ENCODE results near the gene DNAJC18.
"Not testable (repeated sequence)": the region's sequence is repeated elsewhere in the genome, so short reads cannot be mapped to it uniquely, and the experiment has no call there.

The DNAJC18 gene

GRCh38 chr5:139460455-139460854 is 21.1 kb upstream of the DNAJC18 start:
- DNase-seq, result peak; percentile 20

- DNase-seq, result no peak
Measured at GRCh38 chr5:139459451-139459934, 20.2 kb upstream of the DNAJC18 start.

- DNase-seq, result peak; percentile 79
Measured at GRCh38 chr5:139458580-139459407, 19.5 kb upstream of the DNAJC18 start.

GRCh38 chr5:139457653-139458306 is 18.5 kb upstream of the DNAJC18 start:
- no peak for DNase-seq

GRCh38 chr5:139457241-139457640 is 17.9 kb upstream of the DNAJC18 start:
- no peak for DNase-seq

- no peak for DNase-seq
Measured at GRCh38 chr5:139456776-139457175, 17.5 kb upstream of the DNAJC18 start.

- no peak for DNase-seq
Measured at GRCh38 chr5:139454568-139455290, 15.4 kb upstream of the DNAJC18 start.

GRCh38 chr5:139453683-139454567 is 14.6 kb upstream of the DNAJC18 start:
- no peak for DNase-seq

GRCh38 chr5:139451878-139452660 is 12.7 kb upstream of the DNAJC18 start:
- no peak for DNase-seq

- DNase-seq, result no peak
Measured at GRCh38 chr5:139451176-139451575, 11.9 kb upstream of the DNAJC18 start.

- DNase-seq, result peak; percentile 58
Measured at GRCh38 chr5:139446956-139447779, 7.8 kb upstream of the DNAJC18 start.

- peak; percentile 89 for DNase-seq
Measured at GRCh38 chr5:139445325-139446170, 6.2 kb upstream of the DNAJC18 start.

- peak; percentile 96 for DNase-seq
Measured at GRCh38 chr5:139443831-139444453, 4.6 kb upstream of the DNAJC18 start.

GRCh38 chr5:139440416-139440815 is 1.1 kb upstream of the DNAJC18 start:
- DNase-seq, result not testable (repeated sequence)

GRCh38 chr5:139438707-139439012 is 665 bp downstream of the DNAJC18 start:
- no peak for DNase-seq

GRCh38 chr5:139435676-139436075 is 3.6 kb downstream of the DNAJC18 start:
- DNase-seq, result no peak

GRCh38 chr5:139431706-139432105 is 7.6 kb downstream of the DNAJC18 start:
- no peak for DNase-seq

- no peak for DNase-seq
Measured at GRCh38 chr5:139430015-139430414, 9.3 kb downstream of the DNAJC18 start.

All from fibroblast of skin of abdomen (primary cell).